Activated naive CD4-positive, alpha-beta T cell treated with anti-CD3 and anti-CD28 coated beads for 36 hours (primary cell): ENCODE measurements around the gene CFAP43. TPM values are rescaled to one million over a fixed set of nuclear protein-coding genes. Genes with fewer than 3 reads are reported as not detected.

Experiments used
- CTCF ChIA-PET: fragments of 350-600 bp; sonication (Branson Sonifier 250); formaldehyde crosslinking; loops from one replicate; lab custom pipeline; 2021; ENCODE audit warnings: antibody characterized with exemption; lab: Charles Lee
- DNase-seq: peaks from one replicate; pipeline ENCODE4 v3.0.0-alpha.2; 2020
- H3K27ac Mint-ChIP-seq: one replicate; pipeline ENCODE4 v1.8.0; 2021; ENCODE audit warnings: mild to moderate bottlenecking, mixed read lengths
- H3K27me3 Mint-ChIP-seq: one replicate; pipeline ENCODE4 v1.8.0; 2021; ENCODE audit warnings: low read depth, mixed read lengths
- H3K36me3 Mint-ChIP-seq: one replicate; pipeline ENCODE4 v1.8.0; 2021; ENCODE audit warnings: low read depth, mixed read lengths
- H3K4me1 Mint-ChIP-seq: one replicate; pipeline ENCODE4 v1.8.0; 2021; ENCODE audit warnings: low read depth, mixed read lengths
- H3K4me3 Mint-ChIP-seq: one replicate; pipeline ENCODE4 v1.8.0; 2021; ENCODE audit warnings: mild to moderate bottlenecking, moderate library complexity, mixed read lengths
- H3K9me3 Mint-ChIP-seq: one replicate; pipeline ENCODE4 v1.8.0; 2021; ENCODE audit warnings: mixed read lengths
- intact Hi-C: fragments of 100-400 bp; cut with micrococcal nuclease; formaldehyde crosslinking; loops from one replicate; pipeline ENCODE4 v1.15.1; 2023
- total RNA-seq, 2 experiments: library from RNA; stranded (reverse); gene quantifications; one replicate each; pipeline ENCODE4 v1.2.3, GENCODE V29; 2021

Gene CFAP43
- total RNA-seq: not detected

DNA sequence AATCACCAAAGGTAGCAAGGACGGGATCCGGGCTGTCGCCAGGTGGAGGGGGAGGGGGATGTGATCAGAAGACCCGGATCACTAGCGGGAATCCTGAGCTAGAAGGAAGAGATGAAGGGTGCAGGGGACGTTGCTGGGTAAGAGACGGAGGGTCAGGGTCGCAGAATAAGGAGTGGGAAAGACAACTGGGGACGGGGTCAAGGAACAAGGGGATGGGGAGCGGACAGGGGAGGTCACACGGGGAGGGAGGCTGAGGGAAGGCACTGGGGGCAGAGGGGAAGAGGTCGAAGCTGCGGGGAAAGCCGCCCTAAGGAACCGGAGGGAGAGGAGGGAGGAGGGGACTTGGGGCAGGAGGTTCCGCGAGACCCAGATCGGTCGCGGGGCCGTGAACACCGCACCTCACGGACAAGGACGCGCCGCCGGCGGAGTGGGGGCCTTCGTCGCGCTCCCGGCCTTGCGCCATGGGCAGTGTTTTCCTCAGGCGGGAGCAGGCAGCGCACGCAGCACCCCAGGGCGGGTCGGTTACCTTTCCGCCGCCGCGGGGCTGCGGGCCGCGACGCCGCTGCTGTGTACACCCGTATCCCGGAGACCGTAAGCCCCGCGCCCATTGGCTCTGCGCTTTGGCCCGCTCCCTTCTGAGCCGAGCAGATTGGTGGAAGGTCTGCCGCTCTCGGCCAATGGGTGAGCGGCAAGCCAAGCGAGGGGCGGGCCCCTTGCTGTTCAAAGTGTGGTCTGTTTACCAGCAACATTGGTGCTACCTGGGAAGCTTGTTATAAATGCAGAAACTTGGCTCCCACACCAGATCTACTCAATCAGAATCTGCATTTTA is at the start of gene CFAP43:
Gene CFAP43 (minus strand): TSS at position 581 of the 829 bp plus-strand sequence. CDS start 118 bp downstream, at position 463.
- peak within 1 kb of the TSS; percentile 87 for H3K4me3 Mint-ChIP-seq
- CTCF ChIA-PET: interaction anchor here (2.7 kb wide), 1 partner anchor 42 kb away, joined by 12 read pairs; no protein-coding TSS in a partner anchor
- peaks cover 8% of the 10 kb centered on the region for H3K27me3 Mint-ChIP-seq
- peaks cover 6% of the 10 kb centered on the region for H3K4me1 Mint-ChIP-seq
- DNase-seq: peak; percentile 99
- no peaks in the 10 kb centered on the region for H3K36me3 Mint-ChIP-seq
- intact Hi-C loops: loop anchor here (1.0 kb wide), 5 partner anchors 22 to 111 kb away; partner anchors contain the start of genes GSTO1 and GSTO2
- H3K27ac Mint-ChIP-seq: peak within 1 kb of the TSS; percentile 50
- peaks cover 19% of the 10 kb centered on the region for H3K9me3 Mint-ChIP-seq

- no peak for DNase-seq
- CTCF ChIA-PET: interaction anchor here (1.7 to 8.9 kb wide), 3 partner anchors 8 to 69 kb away, joined by 4 to 195 read pairs (median 84); no protein-coding TSS in a partner anchor
- Mint-ChIP-seq H3K27ac (no peak overlapping the region), H3K9me3 (no peaks in the 10 kb centered on the region), H3K4me1 (no peaks in the 10 kb centered on the region), H3K27me3 (no peaks in the 10 kb centered on the region), H3K4me3 (no peak overlapping the region), H3K36me3 (no peaks in the 10 kb centered on the region)
- intact Hi-C loops: no loop called here
Observed at GRCh38 chr10:104281694-104282093, 49.5 kb upstream of the CFAP43 start.

- no peak for DNase-seq
- Mint-ChIP-seq H3K4me3 (no peak overlapping the region), H3K9me3 (no peaks in the 10 kb centered on the region), H3K27ac (no peak overlapping the region), H3K36me3 (no peaks in the 10 kb centered on the region), H3K27me3 (peaks cover 9% of the 10 kb centered on the region), H3K4me1 (peaks cover 2% of the 10 kb centered on the region)
- CTCF ChIA-PET: interaction anchor here (1.5 to 8.9 kb wide), 3 partner anchors 10 to 74 kb away, joined by 5 to 195 read pairs (median 84); partner anchors contain the start of gene CFAP58
- intact Hi-C loops: no loop called here
Observed at GRCh38 chr10:104279550-104280259, 47.5 kb upstream of the CFAP43 start.

DNA sequence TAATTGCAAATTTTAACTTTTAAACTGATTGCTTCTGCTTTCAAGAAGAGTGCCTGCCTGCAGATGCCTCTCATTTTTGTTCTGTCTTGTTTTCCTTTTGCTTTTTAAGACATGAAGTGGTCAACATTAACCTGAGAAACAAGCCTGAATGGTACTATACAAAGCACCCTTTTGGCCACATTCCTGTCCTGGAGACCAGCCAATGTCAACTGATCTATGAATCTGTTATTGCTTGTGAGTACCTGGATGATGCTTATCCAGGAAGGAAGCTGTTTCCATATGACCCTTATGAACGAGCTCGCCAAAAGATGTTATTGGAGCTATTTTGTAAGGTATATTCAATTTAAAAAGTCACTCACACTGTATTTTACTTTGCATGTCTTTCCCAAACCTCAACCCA is 45.6 kb upstream of the CFAP43 start:
- H3K36me3 Mint-ChIP-seq: no peaks in the 10 kb centered on the region
- no peaks in the 10 kb centered on the region for H3K9me3 Mint-ChIP-seq
- peaks cover 9% of the 10 kb centered on the region for H3K27me3 Mint-ChIP-seq
- CTCF ChIA-PET: interaction anchor here (0.6 to 8.9 kb wide), 3 partner anchors 12 to 90 kb away, joined by 3 to 195 read pairs (median 84); no protein-coding TSS in a partner anchor
- no peak overlapping the region for H3K4me3 Mint-ChIP-seq
- intact Hi-C loops: no loop called here
- no peak for DNase-seq
- no peak overlapping the region for H3K27ac Mint-ChIP-seq
- H3K4me1 Mint-ChIP-seq: peaks cover 6% of the 10 kb centered on the region

DNA sequence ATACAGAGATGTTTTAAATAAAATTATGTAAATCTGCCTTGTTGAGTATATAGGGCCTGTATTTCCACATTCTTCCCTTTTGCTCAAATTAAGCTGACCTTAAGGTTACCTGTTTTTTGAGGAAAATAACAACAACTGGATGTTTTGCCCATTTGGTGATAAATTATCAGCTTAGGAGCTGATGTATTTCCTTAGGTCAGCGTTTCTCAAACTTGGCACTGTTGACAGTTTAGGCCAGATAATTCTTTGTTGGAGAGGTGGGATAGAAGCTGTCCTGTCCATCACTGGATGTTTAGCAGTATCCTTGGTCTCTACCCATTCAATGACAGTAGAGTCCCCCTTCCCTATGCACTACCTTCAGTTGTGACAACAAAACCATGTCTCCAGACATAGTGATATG is 44.0 kb upstream of the CFAP43 start:
- Mint-ChIP-seq H3K27me3 (peaks cover 9% of the 10 kb centered on the region), H3K36me3 (no peaks in the 10 kb centered on the region), H3K4me1 (peaks cover 6% of the 10 kb centered on the region), H3K27ac (no peak overlapping the region), H3K4me3 (no peak overlapping the region), H3K9me3 (no peaks in the 10 kb centered on the region)
- intact Hi-C loops: no loop called here
- CTCF ChIA-PET: interaction anchor here (0.8 to 8.9 kb wide), 12 partner anchors 14 to 391 kb away, joined by 3 to 195 read pairs (median 26); partner anchors contain the start of genes CFAP58 and GSTO1
- DNase-seq: no peak

- Mint-ChIP-seq H3K4me3 (peak overlapping the region; percentile 65), H3K9me3 (no peaks in the 10 kb centered on the region), H3K27me3 (peaks cover 9% of the 10 kb centered on the region), H3K27ac (no peak overlapping the region), H3K36me3 (no peaks in the 10 kb centered on the region), H3K4me1 (peaks cover 6% of the 10 kb centered on the region)
- intact Hi-C loops: loop anchor here (1.0 kb wide), 1 partner anchor 75 kb away; no protein-coding TSS in a partner anchor
- CTCF ChIA-PET: interaction anchor here (0.6 to 8.9 kb wide), 43 partner anchors 10 to 561 kb away, joined by 3 to 195 read pairs (median 4); partner anchors contain the start of genes CFAP43, CFAP58, GSTO1 and ITPRIP
- DNase-seq: peak; percentile 63
Observed at GRCh38 chr10:104274762-104275721, 42.9 kb upstream of the CFAP43 start.

DNA sequence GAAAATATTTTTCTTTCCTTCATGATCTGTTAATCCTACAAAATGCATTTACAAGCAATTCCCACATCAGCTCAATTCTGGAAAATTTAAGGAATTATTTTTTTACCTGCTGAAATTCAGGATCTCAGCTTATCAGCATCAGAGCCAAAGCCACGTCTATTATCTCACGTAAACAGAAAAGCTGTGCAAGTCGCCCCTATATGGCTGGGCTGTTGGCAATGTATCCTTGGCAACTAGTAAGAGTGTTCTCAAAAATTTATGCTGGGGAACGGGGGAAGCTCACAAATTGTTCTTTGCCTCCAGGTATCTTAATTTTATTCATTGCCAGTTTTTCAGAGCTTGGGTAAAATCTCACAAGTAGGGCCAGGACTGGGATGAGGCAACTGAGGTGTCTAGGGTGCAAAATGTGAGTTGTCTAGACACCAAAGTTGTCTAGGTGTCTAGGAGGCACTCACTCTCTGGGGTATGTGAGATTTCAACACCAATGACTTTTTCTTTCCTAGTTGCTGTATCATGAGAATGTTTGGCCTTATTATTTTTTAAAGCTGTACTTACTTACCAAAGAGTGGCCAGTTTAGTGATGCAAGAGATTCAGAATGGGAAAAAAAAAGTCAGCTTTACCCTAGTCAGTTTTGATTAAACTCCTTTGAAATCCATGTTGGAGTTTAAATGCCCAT is 41.9 kb upstream of the CFAP43 start:
- Mint-ChIP-seq H3K9me3 (no peaks in the 10 kb centered on the region), H3K36me3 (no peaks in the 10 kb centered on the region), H3K4me3 (peak overlapping the region; percentile 65), H3K27ac (no peak overlapping the region), H3K4me1 (peaks cover 9% of the 10 kb centered on the region), H3K27me3 (peaks cover 9% of the 10 kb centered on the region)
- CTCF ChIA-PET: interaction anchor here (0.6 to 8.9 kb wide), 38 partner anchors 9 to 560 kb away, joined by 3 to 195 read pairs (median 5); partner anchors contain the start of genes CFAP43, CFAP58, GSTO1 and ITPRIP
- no peak for DNase-seq
- intact Hi-C loops: loop anchor here (1.0 kb wide), 1 partner anchor 76 kb away; no protein-coding TSS in a partner anchor

DNA sequence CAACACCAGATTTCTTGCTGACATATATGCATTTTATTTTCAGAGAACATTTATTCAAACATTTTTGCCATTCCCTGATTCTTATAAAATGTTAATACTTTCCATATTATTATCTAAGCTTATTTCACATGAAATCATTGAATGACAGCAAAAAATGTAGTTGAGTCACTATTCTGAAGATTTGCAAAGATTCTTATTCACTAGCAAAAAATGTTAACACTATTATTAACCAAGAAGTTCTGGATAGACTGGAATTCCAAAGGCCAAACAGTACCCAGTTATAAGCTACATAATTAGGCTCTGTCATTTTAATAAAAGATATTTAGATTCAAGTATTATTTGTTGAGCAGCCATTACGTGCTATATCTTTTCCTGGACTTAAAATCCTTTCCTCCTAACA is 41.1 kb upstream of the CFAP43 start:
- Mint-ChIP-seq H3K4me3 (no peak overlapping the region), H3K36me3 (peaks cover 6% of the 10 kb centered on the region), H3K9me3 (no peaks in the 10 kb centered on the region), H3K27ac (no peak overlapping the region), H3K27me3 (peaks cover 9% of the 10 kb centered on the region), H3K4me1 (peaks cover 9% of the 10 kb centered on the region)
- intact Hi-C loops: no loop called here
- CTCF ChIA-PET: interaction anchor here (0.6 to 8.9 kb wide), 18 partner anchors 8 to 269 kb away, joined by 3 to 195 read pairs (median 8); partner anchors contain the start of genes CFAP43, CFAP58 and GSTO1
- DNase-seq: no peak

DNA sequence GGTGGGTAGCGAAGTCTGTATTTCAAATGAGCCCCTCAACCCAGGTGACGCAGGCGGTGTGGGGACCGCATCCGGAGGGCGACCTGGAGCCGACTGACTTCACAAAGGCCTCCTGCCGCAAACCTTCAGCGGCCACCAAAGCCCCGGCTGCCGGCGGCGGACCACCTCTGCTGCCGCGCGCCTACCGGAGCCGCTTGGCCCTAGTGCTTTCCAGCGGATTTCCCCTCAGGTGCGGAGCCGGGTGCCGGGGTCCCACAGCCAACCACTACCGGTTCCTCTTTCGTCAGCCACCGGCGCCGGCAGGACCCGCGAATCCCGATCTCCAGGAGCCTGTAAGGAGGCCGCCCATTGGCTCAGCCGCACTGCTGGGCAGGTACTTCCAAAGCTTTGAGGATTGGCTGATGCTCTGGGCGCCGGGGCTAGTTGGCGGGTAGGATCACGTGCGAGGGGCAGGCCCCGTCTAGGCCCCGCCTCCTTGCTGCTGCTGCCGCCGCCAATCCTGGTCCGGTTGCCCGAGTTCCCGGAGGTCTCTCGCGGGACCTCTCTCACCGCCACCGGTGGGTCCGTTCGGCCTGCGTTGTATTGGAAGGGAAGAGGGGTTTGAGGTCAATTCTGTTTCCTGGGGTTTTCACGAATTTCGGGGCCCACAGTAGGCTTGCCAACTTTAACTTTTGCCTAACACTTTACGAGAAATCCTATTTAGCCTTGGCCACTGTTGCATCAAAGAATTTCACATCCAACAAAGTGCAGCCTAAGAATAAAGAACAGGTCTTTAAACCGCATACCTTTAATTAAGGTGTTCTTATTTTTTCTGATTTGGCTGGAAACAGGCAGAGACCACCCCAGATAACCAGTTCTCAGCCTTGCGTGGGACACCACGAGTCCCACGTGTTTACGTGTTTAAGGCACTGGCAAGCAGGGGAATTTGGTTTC is 36.8 kb upstream of the CFAP43 start, which contains the start of gene GSTO2:
Gene GSTO2 (plus strand): TSS at position 472 of the 933 bp plus-strand sequence. CDS start 5,732 bp downstream, outside the sequence.
- peaks cover 39% of the 10 kb centered on the region for H3K36me3 Mint-ChIP-seq
- intact Hi-C loops: loop anchor here (1.0 to 5.0 kb wide), 14 partner anchors 9 to 360 kb away; partner anchors contain the start of genes CFAP43, CFAP58, ITPRIP and STN1
- CTCF ChIA-PET: interaction anchor here (0.7 to 1.2 kb wide), 4 partner anchors 38 to 83 kb away, joined by 3 to 5 read pairs (median 3); no protein-coding TSS in a partner anchor
- H3K9me3 Mint-ChIP-seq: no peaks in the 10 kb centered on the region
- H3K27ac Mint-ChIP-seq: peak within 1 kb of the TSS; percentile 99
- peak within 1 kb of the TSS; percentile 84 for H3K4me3 Mint-ChIP-seq
- H3K4me1 Mint-ChIP-seq: peaks cover 40% of the 10 kb centered on the region
- no peaks in the 10 kb centered on the region for H3K27me3 Mint-ChIP-seq
- peak; percentile 99 for DNase-seq

DNA sequence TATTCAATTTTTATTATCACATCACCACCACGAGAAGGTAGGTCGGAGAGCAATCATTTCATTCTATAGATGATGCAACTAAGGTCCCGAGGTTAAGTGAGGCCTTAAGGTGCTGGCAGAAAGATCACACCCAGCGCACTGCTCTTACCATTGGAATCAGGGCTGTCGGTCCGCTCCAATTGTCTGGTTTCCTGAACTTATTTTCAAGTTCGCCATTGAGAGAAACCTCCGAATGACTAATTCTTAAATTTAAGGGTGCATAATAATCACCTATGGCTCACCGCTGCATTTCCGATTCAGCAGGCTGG is 36.2 kb upstream of the CFAP43 start:
- Mint-ChIP-seq H3K27ac (peak overlapping the region; percentile 99), H3K36me3 (peaks cover 44% of the 10 kb centered on the region), H3K4me1 (peaks cover 46% of the 10 kb centered on the region), H3K4me3 (peak overlapping the region; percentile 84), H3K9me3 (no peaks in the 10 kb centered on the region), H3K27me3 (no peaks in the 10 kb centered on the region)
- intact Hi-C loops: loop anchor here (1.0 to 5.0 kb wide), 9 partner anchors 8 to 360 kb away; no protein-coding TSS in a partner anchor
- CTCF ChIA-PET: no interaction called here
- DNase-seq: no peak
